Activated T-cell treated with anti-CD3 and anti-CD28 coated beads, Interleukin-2, amount 50 U/mL, for 72 hours (primary cell): Measurements from ENCODE around the gene KCNMB2. TPM values are rescaled to one million over a fixed set of nuclear protein-coding genes. Genes with fewer than 3 reads are reported as not detected.
"Not testable (repeated sequence)": the region's sequence is repeated elsewhere in the genome, so short reads cannot be mapped to it uniquely, and the experiment has no call there.

Source experiments
- ATAC-seq, 2 donors: fragments of 150-1000 bp; cut with Tn5 transposase; replicated peaks in 1 of 2; 2 replicates each; pipeline ENCODE4 v1.10.0; 2021; ENCODE audit warnings: moderate library complexity in 2 of 2, mild to moderate bottlenecking in 1 of 2
- DNase-seq, 2 donors: peaks; one replicate each; pipeline ENCODE4 v3.0.0; 2021 to 2022; ENCODE audit warnings: mixed read lengths in 1 of 2
- H3K27ac Mint-ChIP-seq: one replicate; pipeline ENCODE4 v1.8.0; 2022; ENCODE audit warnings: mild to moderate bottlenecking, moderate library complexity, mixed read lengths
- H3K27me3 Mint-ChIP-seq: one replicate; pipeline ENCODE4 v1.8.0; 2022; ENCODE audit warnings: low read depth, mixed read lengths
- H3K36me3 Mint-ChIP-seq, 2 donors: one replicate each; pipeline ENCODE4 v1.8.0; 2022; ENCODE audit warnings: mixed read lengths in 2 of 2, mild to moderate bottlenecking in 1 of 2; ENCODE audit not compliant: insufficient read depth in 2 of 2
- H3K4me1 Mint-ChIP-seq: one replicate; pipeline ENCODE4 v1.8.0; 2022; ENCODE audit warnings: low read depth, mixed read lengths
- H3K4me3 Mint-ChIP-seq, 2 donors: one replicate each; pipeline ENCODE4 v1.8.0; 2022; ENCODE audit warnings: mild to moderate bottlenecking in 2 of 2, mixed read lengths in 2 of 2, moderate library complexity in 2 of 2
- H3K9me3 Mint-ChIP-seq, 2 donors: one replicate each; pipeline ENCODE4 v1.8.0; 2022; ENCODE audit warnings: mixed read lengths in 2 of 2
- total RNA-seq, 2 donors: library from RNA; stranded (reverse); gene quantifications; one replicate each; pipeline ENCODE4 v1.2.3, GENCODE V29; 2022

Gene KCNMB2
- total RNA-seq, 2 donors from 2014 or later, result not detected

DNA sequence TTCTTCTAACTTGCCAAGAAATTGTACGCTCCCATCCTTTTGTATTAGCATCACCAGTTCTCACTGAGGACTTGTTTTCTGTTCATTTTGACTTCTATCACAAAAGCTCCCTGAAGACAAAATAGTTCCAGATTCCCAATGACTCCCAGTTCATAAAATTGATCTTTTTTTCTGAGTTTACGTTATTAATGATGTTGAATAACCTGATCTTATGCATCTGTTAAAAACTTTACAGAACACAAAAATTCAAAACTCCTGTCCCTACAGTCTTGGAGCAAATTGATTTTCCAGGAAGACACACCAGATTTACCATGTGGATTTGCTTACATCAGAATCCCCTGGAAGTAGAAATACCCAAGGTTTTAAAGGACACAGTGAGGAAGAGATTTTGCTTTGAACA lies 8.3 kb upstream of the KCNMB2 start:
- H3K27me3 Mint-ChIP-seq, result peaks cover 14% of the 10 kb centered on the region
- no peaks in the 10 kb centered on the region for H3K36me3 Mint-ChIP-seq
- no peak overlapping the region for H3K27ac Mint-ChIP-seq
- H3K4me1 Mint-ChIP-seq, result no peaks in the 10 kb centered on the region
- ATAC-seq (no peak), DNase-seq (no peak)
- peaks cover 3% of the 10 kb centered on the region in 2 donors for H3K9me3 Mint-ChIP-seq
- H3K4me3 Mint-ChIP-seq, result no peak overlapping the region

- Mint-ChIP-seq H3K9me3 (peaks cover 3% of the 10 kb centered on the region in 2 donors), H3K36me3 (no peaks in the 10 kb centered on the region), H3K4me1 (no peaks in the 10 kb centered on the region), H3K27me3 (peaks cover 23% of the 10 kb centered on the region), H3K4me3 (no peak overlapping the region), H3K27ac (no peak overlapping the region)
- DNase-seq, result no peak
- ATAC-seq, result no peak
These were observed 6.5 kb upstream of the KCNMB2 start for GRCh38 chr3:178529606-178530225.

- H3K36me3 Mint-ChIP-seq, result no peaks in the 10 kb centered on the region
- H3K9me3 Mint-ChIP-seq, result peaks cover 3% of the 10 kb centered on the region in 2 donors
- no peak overlapping the region for H3K27ac Mint-ChIP-seq
- H3K27me3 Mint-ChIP-seq, result peaks cover 50% of the 10 kb centered on the region
- no peak overlapping the region for H3K4me3 Mint-ChIP-seq
- peaks cover 7% of the 10 kb centered on the region for H3K4me1 Mint-ChIP-seq
- no peak for DNase-seq
- ATAC-seq, result no peak
These were observed 3.8 kb upstream of the KCNMB2 start for GRCh38 chr3:178532476-178532875.

GRCh38 chr3:178537122-178537705 lies 978 bp downstream of the KCNMB2 start:
- peaks cover 65% of the 10 kb centered on the region for H3K27me3 Mint-ChIP-seq
- DNase-seq (no peak), ATAC-seq (no peak)
- peaks cover 7% of the 10 kb centered on the region for H3K4me1 Mint-ChIP-seq
- no peaks in the 10 kb centered on the region for H3K36me3 Mint-ChIP-seq
- H3K27ac Mint-ChIP-seq, result no peak overlapping the region
- no peaks in the 10 kb centered on the region for H3K9me3 Mint-ChIP-seq
- H3K4me3 Mint-ChIP-seq, result no peak overlapping the region

GRCh38 chr3:178538056-178538455 lies 1.8 kb downstream of the KCNMB2 start:
- Mint-ChIP-seq H3K36me3 (no peaks in the 10 kb centered on the region), H3K4me1 (peaks cover 7% of the 10 kb centered on the region), H3K27me3 (peaks cover 62% of the 10 kb centered on the region), H3K4me3 (no peak overlapping the region), H3K9me3 (no peaks in the 10 kb centered on the region), H3K27ac (no peak overlapping the region)
- no peak for DNase-seq
- ATAC-seq, result no peak

- Mint-ChIP-seq H3K9me3 (no peaks in the 10 kb centered on the region), H3K36me3 (no peaks in the 10 kb centered on the region), H3K4me3 (no peak overlapping the region), H3K27me3 (peaks cover 50% of the 10 kb centered on the region), H3K27ac (no peak overlapping the region), H3K4me1 (peaks cover 7% of the 10 kb centered on the region)
- ATAC-seq (no peak), DNase-seq (no peak)
These were observed 3.9 kb downstream of the KCNMB2 start for GRCh38 chr3:178540184-178540583.

- H3K27me3 Mint-ChIP-seq, result peaks cover 8% of the 10 kb centered on the region
- H3K27ac Mint-ChIP-seq, result no peak overlapping the region
- DNase-seq (no peak), ATAC-seq (no peak)
- no peaks in the 10 kb centered on the region for H3K9me3 Mint-ChIP-seq
- no peak overlapping the region for H3K4me3 Mint-ChIP-seq
- no peaks in the 10 kb centered on the region for H3K36me3 Mint-ChIP-seq
- H3K4me1 Mint-ChIP-seq, result no peaks in the 10 kb centered on the region
These were observed 9.1 kb downstream of the KCNMB2 start for GRCh38 chr3:178545337-178545736.

DNA sequence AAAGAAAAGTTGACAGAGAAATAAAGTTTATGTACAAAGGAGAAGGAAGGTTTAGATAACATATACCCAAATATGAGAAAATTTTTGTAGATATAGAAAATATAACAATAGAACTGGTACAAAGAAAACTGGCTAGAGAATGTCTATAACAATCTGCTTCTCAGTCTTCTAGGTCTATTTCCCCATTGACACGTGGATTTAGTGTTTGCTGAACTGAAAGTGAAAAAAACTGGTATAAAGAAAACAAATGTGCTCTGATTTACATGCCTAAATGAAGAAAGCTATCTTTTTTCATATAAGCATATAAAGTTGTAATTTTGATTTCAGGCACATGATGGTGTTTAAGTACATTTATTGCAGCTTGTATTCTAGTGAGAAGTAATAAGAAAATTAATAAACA lies 9.8 kb downstream of the KCNMB2 start:
- Mint-ChIP-seq H3K4me1 (no peaks in the 10 kb centered on the region), H3K36me3 (no peaks in the 10 kb centered on the region), H3K4me3 (no peak overlapping the region), H3K27me3 (peaks cover under 1% of the 10 kb centered on the region), H3K9me3 (no peaks in the 10 kb centered on the region), H3K27ac (no peak overlapping the region)
- DNase-seq, result no peak
- ATAC-seq, result no peak

DNA sequence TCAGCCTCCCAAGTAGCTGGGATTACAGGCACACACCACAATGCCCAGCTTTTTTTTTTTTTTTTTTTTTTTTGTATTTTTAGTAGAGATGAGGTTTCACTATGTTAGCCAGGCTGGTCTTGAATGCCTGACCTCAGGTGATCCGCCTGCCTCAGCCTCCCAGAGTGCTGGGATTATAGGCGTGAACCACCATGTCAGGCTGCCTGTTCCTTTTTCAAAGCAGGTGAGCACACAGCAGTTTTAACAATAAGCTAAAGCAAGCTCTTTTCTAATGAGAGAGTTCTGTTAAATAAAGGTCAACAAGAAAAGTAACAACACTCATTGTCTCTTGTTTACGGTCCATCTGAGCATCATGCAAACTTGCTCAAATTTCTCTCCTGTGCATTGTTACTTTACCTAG lies 13.2 kb downstream of the KCNMB2 start:
- not testable (repeated sequence) for H3K4me3 Mint-ChIP-seq, H3K27me3 Mint-ChIP-seq, DNase-seq, H3K27ac Mint-ChIP-seq, H3K4me1 Mint-ChIP-seq, H3K36me3 Mint-ChIP-seq, ATAC-seq, H3K9me3 Mint-ChIP-seq

- DNase-seq, result no peak
- no peaks in the 10 kb centered on the region for H3K9me3 Mint-ChIP-seq
- H3K27ac Mint-ChIP-seq, result no peak overlapping the region
- H3K36me3 Mint-ChIP-seq, result no peaks in the 10 kb centered on the region
- H3K4me1 Mint-ChIP-seq, result no peaks in the 10 kb centered on the region
- H3K4me3 Mint-ChIP-seq, result no peak overlapping the region
- ATAC-seq, result no peak
- H3K27me3 Mint-ChIP-seq, result peaks cover 7% of the 10 kb centered on the region
These were observed 15.7 kb downstream of the KCNMB2 start for GRCh38 chr3:178551916-178552321.

DNA sequence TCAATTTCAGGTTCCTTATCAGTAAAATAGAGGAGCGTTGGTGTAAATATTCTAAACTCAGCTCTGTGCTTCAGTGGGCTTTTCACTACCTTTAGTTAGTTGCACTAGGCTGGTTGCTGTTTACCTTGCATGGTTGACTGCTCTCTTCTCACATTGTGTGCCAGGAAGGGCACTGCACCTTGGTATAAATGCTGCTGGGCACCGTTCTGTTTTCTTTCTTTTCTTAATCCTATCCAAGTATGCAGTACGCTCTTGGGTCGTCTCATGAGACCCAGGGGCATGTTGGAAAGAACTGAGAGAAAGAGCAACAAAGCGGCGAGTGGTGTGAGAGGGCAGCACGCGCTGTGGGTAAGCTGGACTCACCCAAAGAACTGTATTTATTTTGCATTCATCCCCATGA lies 22.4 kb downstream of the KCNMB2 start:
- H3K36me3 Mint-ChIP-seq, result no peaks in the 10 kb centered on the region
- H3K27ac Mint-ChIP-seq, result no peak overlapping the region
- H3K27me3 Mint-ChIP-seq, result peaks cover 7% of the 10 kb centered on the region
- ATAC-seq, result no peak
- H3K4me1 Mint-ChIP-seq, result no peaks in the 10 kb centered on the region
- no peak overlapping the region for H3K4me3 Mint-ChIP-seq
- no peak for DNase-seq
- H3K9me3 Mint-ChIP-seq, result no peaks in the 10 kb centered on the region

- H3K27ac Mint-ChIP-seq, result no peak overlapping the region
- H3K4me1 Mint-ChIP-seq, result no peaks in the 10 kb centered on the region
- peaks cover 4% of the 10 kb centered on the region for H3K27me3 Mint-ChIP-seq
- H3K36me3 Mint-ChIP-seq, result no peaks in the 10 kb centered on the region
- DNase-seq (no peak), ATAC-seq (no peak)
- no peak overlapping the region for H3K4me3 Mint-ChIP-seq
- H3K9me3 Mint-ChIP-seq, result no peaks in the 10 kb centered on the region
These were observed 24.5 kb downstream of the KCNMB2 start for GRCh38 chr3:178560759-178561158.

DNA sequence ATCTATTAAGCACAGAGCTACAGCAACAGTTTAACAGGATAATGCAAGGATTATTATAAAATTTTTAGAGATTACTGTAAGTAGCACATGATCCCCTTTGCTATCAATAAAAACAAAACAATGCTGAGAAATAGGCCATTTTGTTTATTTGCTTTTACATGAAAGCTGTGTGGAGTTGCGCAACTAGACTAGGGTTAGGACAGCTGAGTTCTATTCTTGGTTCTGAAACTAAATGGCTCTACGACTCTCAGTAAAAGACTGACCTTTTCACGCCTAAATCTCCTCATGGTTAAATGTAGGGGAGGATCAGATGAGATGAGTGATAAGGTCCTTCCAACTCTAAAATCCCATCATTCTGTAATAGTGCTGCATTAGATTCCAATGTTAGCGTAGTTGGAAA lies 25.0 kb downstream of the KCNMB2 start:
- no peaks in the 10 kb centered on the region for H3K4me1 Mint-ChIP-seq
- H3K9me3 Mint-ChIP-seq, result no peaks in the 10 kb centered on the region
- no peak overlapping the region for H3K27ac Mint-ChIP-seq
- H3K36me3 Mint-ChIP-seq, result no peaks in the 10 kb centered on the region
- no peak overlapping the region for H3K4me3 Mint-ChIP-seq
- no peak for DNase-seq
- no peaks in the 10 kb centered on the region for H3K27me3 Mint-ChIP-seq
- ATAC-seq, result no peak
